ENCODE results near the gene ZNF112. TPM values are rescaled to one million over a fixed set of nuclear protein-coding genes. Genes with fewer than 3 reads are reported as not detected.

The ZNF112 gene
- polyA plus RNA-seq, 4 donors = 12.3 to 15.1 (median 14.3) TPM

GRCh38 chr19:44284968-44285367 lies 71.5 kb downstream of the ZNF112 start:
- no peak for DNase-seq (ENCODE audit: low read depth in 4 of 4, low spot score in 3 of 4)

GRCh38 chr19:44282846-44283245 lies 73.6 kb downstream of the ZNF112 start:
- DNase-seq (ENCODE audit: low read depth in 4 of 4, low spot score in 3 of 4) = no peak

- no peak for DNase-seq (ENCODE audit: low read depth in 4 of 4, low spot score in 3 of 4)
These were observed 75.6 kb downstream of the ZNF112 start for GRCh38 chr19:44280916-44281315.

GRCh38 chr19:44278181-44278690 lies 78.2 kb downstream of the ZNF112 start:
- no peak for DNase-seq (ENCODE audit: low read depth in 4 of 4, low spot score in 3 of 4)

- no peak for DNase-seq (ENCODE audit: low read depth in 4 of 4, low spot score in 3 of 4)
These were observed 79.1 kb downstream of the ZNF112 start for GRCh38 chr19:44277331-44277730.

Other genes with a start within 250 kb of the ZNF112 start
- 10 to 100 TPM in 3 of 4 donors, 1 to 10 TPM in 1; 7.7 to 12.0 (median 10.1) TPM for gene ZNF225, start 243.3 kb downstream of the ZNF112 start, polyA plus RNA-seq (ENCODE audit: insufficient read length in 4 of 4)
- gene ZNF234, start 215.1 kb downstream of the ZNF112 start, polyA plus RNA-seq (ENCODE audit: insufficient read length in 4 of 4) = 10 to 100 TPM; 10.1 to 16.5 (median 12.3) TPM
- 10 to 100 TPM; 21.3 to 32.1 (median 28.7) TPM for gene ZNF226, start 191.6 kb downstream of the ZNF112 start, polyA plus RNA-seq (ENCODE audit: insufficient read length in 4 of 4)
- gene ZNF227, start 144.1 kb downstream of the ZNF112 start, polyA plus RNA-seq (ENCODE audit: insufficient read length in 4 of 4) = 10 to 100 TPM; 24.4 to 30.1 (median 28.9) TPM
- gene ZNF233, start 96.8 kb downstream of the ZNF112 start, polyA plus RNA-seq (ENCODE audit: insufficient read length in 4 of 4) = 1 to 10 TPM; 5.0 to 7.5 (median 6.7) TPM
- 10 to 100 TPM in 3 of 4 donors, 1 to 10 TPM in 1; 8.3 to 12.2 (median 10.2) TPM for gene ZNF235, start 51.7 kb downstream of the ZNF112 start, polyA plus RNA-seq (ENCODE audit: insufficient read length in 4 of 4)
- 10 to 100 TPM in 3 of 4 donors, 1 to 10 TPM in 1; 9.6 to 12.5 (median 11.6) TPM for gene ZNF285, start 44.9 kb upstream of the ZNF112 start, polyA plus RNA-seq (ENCODE audit: insufficient read length in 4 of 4)
- 10 to 100 TPM; 13.2 to 17.7 (median 14.9) TPM for gene ZNF229, start 91.8 kb upstream of the ZNF112 start, polyA plus RNA-seq (ENCODE audit: insufficient read length in 4 of 4)
- 10 to 100 TPM; 14.8 to 18.4 (median 17.3) TPM for gene ZNF180, start 143.8 kb upstream of the ZNF112 start, polyA plus RNA-seq (ENCODE audit: insufficient read length in 4 of 4)
- gene CEACAM20, start 173.0 kb upstream of the ZNF112 start, polyA plus RNA-seq (ENCODE audit: insufficient read length in 4 of 4) = not detected